GM21447 (cell line): ENCODE data around the gene C1QTNF12.

Source experiments
- ATAC-seq: cut with Tn5 transposase; IDR thresholded peaks from one replicate; pipeline ENCODE4 v1.9.1; 2021; ENCODE audit not compliant: unreplicated experiment

Gene C1QTNF12

GRCh38 chr1:1246577-1247340 is at the start of gene C1QTNF12:
C1QTNF12 (minus strand) TSS chr1:1246722; CDS start chr1:1246690, 32 bp downstream.
- no peak for ATAC-seq

DNA sequence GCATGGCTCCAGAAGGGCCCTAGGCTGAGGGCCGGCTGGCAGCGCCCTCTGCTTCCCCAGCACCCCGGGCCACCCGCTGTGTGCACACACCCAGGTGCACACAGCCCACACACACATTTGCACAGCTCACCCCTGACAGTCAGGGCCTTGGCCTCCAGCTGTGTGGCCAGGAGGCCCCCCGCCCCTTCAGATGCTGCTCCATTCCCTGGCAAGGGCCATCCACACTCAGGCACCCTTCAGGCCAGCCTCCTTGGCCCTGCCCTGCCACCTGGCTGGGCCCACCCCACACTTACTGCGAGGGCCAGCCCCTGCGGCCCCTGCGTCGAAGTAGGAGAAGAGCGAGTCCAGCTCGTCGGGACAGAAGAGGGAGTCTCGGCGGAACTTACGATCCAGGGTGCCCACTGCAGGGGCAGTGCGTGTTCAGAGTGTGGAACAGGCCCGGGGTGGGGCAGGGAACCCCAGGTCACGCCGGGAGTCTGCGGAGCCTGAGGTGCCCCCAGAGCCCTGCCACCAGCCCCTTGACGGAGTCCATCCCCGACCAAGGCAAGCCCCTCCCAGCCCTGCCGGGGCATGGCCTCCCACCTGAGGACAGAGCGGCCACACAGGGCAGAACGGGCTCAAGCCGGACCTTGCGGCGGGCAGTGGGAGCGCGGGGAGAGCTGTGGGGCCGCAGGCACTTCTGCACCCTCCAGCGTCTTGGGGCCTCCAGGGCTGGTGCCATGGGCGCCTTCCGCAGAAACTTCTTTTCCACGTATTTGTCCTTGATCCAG is 48.8 kb upstream of the C1QTNF12 start:
- no peak for ATAC-seq

- no peak for ATAC-seq
Measured at GRCh38 chr1:1294250-1294890, 47.8 kb upstream of the C1QTNF12 start.

DNA sequence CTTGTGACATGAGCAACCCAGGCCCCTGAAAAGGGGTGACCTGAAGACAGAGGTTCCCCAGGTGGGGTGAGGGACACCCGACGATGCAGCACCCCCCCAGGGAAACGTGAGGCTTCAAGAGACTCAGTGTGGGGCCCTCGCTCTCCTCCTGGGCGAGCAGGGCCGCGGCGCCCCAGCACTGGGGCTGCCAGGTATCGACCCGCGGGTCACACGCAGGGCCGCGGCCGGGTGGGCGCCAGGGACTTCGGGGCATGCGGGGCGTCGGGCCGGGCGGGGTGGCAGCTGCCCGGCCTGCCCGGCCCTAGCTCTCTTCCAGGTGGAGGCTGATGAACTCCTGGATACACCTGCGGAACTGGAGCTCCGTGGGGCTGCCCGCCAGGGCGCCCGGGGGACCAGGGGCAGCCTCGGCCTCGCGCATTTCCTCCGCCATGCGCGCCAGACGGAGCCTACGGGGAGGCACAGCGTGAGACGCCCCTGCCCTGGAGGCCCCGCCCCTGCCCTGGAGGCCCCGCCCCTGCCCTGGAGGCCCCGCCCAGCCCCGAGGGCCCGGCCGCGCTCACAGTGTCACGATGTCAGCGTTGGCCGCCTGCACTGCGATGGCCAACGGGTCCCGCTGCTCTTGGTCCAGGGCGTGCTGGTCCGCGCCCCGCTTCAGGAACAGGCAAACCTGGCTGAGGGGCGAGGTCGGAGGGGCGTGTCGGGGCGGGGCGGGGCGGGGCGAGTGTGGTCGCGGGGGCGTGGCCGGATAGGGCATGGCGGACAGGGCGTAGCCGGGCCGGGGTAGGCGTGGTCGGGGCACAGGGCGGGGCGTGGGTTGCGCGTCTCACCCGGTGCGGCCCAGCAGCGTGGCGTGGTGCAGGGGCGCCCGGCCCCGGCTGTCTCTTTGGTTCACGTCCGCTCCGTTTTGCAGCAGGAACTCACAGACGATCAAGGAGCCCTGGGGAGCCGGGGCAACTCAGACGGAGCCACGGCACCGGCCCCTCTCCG is 47.0 kb upstream of the C1QTNF12 start:
- ATAC-seq, result no peak

- ATAC-seq, result no peak
Measured at GRCh38 chr1:1292851-1293250, 46.3 kb upstream of the C1QTNF12 start.

GRCh38 chr1:1292442-1292779 is 45.9 kb upstream of the C1QTNF12 start:
- ATAC-seq, result no peak

- no peak for ATAC-seq
Measured at GRCh38 chr1:1291548-1292441, 45.3 kb upstream of the C1QTNF12 start.

DNA sequence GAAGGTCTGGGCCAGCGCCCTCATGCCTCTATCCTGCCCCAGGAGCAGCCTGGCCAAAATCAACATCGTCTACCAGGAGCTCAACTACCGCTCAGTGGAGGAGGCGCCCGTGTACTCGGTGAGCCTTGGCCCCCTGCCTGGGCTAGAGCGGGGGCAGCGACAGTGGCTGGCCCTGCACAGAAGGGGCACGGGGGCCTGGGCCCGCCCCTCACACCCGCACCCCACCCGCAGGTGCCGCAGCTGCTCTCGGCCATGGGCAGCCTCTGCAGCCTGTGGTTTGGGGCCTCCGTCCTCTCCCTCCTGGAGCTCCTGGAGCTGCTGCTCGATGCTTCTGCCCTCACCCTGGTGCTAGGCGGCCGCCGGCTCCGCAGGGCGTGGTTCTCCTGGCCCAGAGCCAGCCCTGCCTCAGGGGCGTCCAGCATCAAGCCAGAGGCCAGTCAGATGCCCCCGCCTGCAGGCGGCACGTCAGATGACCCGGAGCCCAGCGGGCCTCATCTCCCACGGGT is 44.6 kb upstream of the C1QTNF12 start:
- ATAC-seq, result no peak

DNA sequence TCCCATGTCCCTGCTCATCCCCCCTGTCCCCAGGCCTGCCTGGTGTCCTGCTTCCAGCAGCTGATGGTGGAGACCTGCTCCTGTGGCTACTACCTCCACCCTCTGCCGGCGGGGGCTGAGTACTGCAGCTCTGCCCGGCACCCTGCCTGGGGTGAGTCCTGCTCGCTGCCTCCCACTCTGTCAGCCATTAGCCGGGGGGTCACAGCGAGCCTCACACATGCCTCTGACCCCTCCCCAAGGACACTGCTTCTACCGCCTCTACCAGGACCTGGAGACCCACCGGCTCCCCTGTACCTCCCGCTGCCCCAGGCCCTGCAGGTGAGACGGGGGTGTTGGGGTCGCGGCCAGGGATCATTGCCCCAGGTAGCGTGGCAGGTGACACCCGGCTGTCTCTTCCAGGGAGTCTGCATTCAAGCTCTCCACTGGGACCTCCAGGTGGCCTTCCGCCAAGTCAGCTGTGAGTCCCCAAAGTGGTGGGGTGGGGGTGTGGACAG is 43.8 kb upstream of the C1QTNF12 start:
- ATAC-seq, result no peak

DNA sequence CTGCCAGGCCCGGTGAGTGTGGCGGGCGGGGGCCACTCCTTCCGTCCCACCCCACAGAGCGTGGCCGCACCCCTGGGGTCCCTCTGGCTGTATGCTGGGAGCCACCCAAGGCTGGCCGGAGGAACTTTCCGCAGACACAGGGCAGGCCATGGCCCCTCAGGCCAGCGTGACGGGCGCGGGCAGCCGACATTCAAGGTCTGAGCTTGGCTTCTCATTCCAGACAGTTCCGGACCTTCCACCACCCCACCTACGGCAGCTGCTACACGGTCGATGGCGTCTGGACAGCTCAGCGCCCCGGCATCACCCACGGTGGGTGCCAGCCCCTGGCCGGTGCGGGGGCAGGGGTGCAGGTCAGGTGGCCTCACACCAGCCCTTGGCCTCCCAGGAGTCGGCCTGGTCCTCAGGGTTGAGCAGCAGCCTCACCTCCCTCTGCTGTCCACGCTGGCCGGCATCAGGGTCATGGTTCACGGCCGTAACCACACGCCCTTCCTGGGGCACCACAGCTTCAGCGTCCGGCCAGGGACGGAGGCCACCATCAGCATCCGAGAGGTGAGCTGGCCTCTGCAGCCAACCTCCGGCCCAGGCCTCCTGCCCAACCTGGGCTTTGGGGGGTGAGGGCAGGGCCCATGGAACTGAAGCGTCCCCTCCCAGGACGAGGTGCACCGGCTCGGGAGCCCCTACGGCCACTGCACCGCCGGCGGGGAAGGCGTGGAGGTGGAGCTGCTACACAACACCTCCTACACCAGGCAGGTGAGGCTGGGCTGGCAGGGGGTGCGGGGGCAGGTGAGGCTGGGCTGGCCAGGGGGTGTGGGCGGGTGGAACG is 41.0 kb upstream of the C1QTNF12 start:
- no peak for ATAC-seq

GRCh38 chr1:1286313-1287261 is 40.1 kb upstream of the C1QTNF12 start:
- no peak for ATAC-seq

DNA sequence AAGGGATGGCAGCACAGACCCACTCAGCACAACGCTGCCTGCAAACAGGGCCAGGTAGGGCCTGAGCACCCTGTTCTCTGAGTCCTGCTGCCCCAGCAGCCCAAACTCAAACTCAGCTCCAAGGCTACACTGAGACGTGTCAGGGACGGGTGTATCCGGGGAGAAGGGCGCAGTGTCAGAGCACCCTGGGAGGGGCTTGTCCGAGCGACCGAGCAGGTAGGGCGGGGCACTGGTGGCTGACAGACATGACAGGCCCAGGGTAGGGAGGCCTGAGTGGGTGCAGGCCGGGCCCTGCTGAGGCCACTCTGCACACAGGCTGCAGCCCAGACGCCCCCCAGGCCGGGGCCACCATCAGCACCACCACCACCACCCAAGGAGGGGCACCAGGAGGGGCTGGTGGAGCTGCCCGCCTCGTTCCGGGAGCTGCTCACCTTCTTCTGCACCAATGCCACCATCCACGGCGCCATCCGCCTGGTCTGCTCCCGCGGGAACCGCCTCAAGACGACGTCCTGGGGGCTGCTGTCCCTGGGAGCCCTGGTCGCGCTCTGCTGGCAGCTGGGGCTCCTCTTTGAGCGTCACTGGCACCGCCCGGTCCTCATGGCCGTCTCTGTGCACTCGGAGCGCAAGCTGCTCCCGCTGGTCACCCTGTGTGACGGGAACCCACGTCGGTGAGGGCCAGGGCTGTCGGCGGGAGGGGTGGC is 39.2 kb upstream of the C1QTNF12 start:
- ATAC-seq, result no peak

- ATAC-seq, result no peak
Measured at GRCh38 chr1:1285102-1285571, 38.6 kb upstream of the C1QTNF12 start.

- ATAC-seq, result no peak
Measured at GRCh38 chr1:1284221-1285101, 37.9 kb upstream of the C1QTNF12 start.

- ATAC-seq, result no peak
Measured at GRCh38 chr1:1283821-1284220, 37.3 kb upstream of the C1QTNF12 start.

GRCh38 chr1:1282998-1283397 is 36.5 kb upstream of the C1QTNF12 start:
- ATAC-seq, result no peak
